Esophagus muscularis mucosa (tissue), 4 donors: Measurements from ENCODE around the gene NOL11.

Source experiments
- CTCF ChIP-seq, 3 experiments: fragments of 200-600 bp in 2 of 3; fragments of 450-650 bp in 1 of 3; sonication (generic) in 2 of 3; IDR thresholded peaks; one replicate each; pipeline ENCODE4 v1.5.1; 2017 to 2019; ENCODE audit warnings: antibody characterized with exemption in 3 of 3, mild to moderate bottlenecking in 2 of 3, moderate library complexity in 1 of 3
- EP300 ChIP-seq: sonication (generic); formaldehyde crosslinking; IDR thresholded peaks from one replicate; pipeline ENCODE4 v1.6.1; 2017; ENCODE audit warnings: antibody characterized with exemption
- POLR2A ChIP-seq: fragments of 450-650 bp; IDR thresholded peaks from one replicate; pipeline ENCODE4 v1.6.1; 2017; ENCODE audit warnings: antibody characterized with exemption, moderate library complexity, mild to moderate bottlenecking, low read depth
- POLR2AphosphoS5 ChIP-seq, 2 donors: sonication (generic); formaldehyde crosslinking; IDR thresholded peaks; one replicate each; pipeline ENCODE4 v1.6.1; 2017; ENCODE audit warnings: antibody characterized with exemption in 2 of 2

DNA sequence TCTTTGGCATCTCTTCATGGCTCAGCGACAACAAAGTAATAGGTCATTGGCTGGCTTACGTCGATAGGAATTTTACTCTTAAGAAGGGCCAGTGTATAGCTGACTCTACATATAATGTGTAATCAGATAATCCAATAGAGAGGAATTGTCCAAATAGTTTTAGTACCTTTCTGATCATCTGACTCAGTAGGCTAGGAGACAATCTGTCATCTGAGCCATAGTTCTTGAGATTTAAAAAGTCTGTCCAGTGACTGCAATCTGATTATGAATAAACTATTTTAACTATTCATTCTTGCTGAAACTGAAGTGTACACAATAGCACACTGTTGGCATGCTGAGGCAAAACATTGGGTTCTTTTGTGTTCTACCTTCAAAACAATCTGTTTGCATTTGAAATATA, 21.4 kb upstream of the NOL11 start:
- TF ChIP-seq POLR2AphosphoS5 (IDR thresholded peaks at IDR 0.05) (no peak), CTCF (IDR thresholded peaks at IDR 0.05) (no peak), POLR2A (no peak), EP300 (no peak)
